Central memory CD8-positive, alpha-beta T cell (primary cell): ENCODE data around the gene CLDN34.

ENCODE experiments used
- ATAC-seq: fragments of 150-1000 bp; cut with Tn5 transposase; replicated peaks from 2 replicates; pipeline ENCODE4 v1.10.0; 2022; ENCODE audit warnings: mild to moderate bottlenecking, moderate FRiP score, moderate number of reproducible peaks; ENCODE audit not compliant: poor library complexity, severe bottlenecking; ENCODE audit errors: extremely low read depth
- DNase-seq, 2 donors: peaks; one replicate each; pipeline ENCODE4 v3.0.0; 2021; ENCODE audit warnings: low spot score in 2 of 2
- H3K27ac Mint-ChIP-seq: one replicate; pipeline ENCODE4 v1.8.0; 2022; ENCODE audit warnings: low read depth, mild to moderate bottlenecking, moderate library complexity, mixed read lengths
- H3K27me3 Mint-ChIP-seq: one replicate; pipeline ENCODE4 v1.8.0; 2022; ENCODE audit warnings: mixed read lengths
- H3K36me3 Mint-ChIP-seq: one replicate; pipeline ENCODE4 v1.8.0; 2022; ENCODE audit warnings: mild to moderate bottlenecking, moderate library complexity, mixed read lengths; ENCODE audit not compliant: insufficient read depth
- H3K4me1 Mint-ChIP-seq: one replicate; pipeline ENCODE4 v1.8.0; 2022; ENCODE audit warnings: mixed read lengths
- H3K4me3 Mint-ChIP-seq: one replicate; pipeline ENCODE4 v1.8.0; 2022; ENCODE audit warnings: mild to moderate bottlenecking, moderate library complexity, mixed read lengths
- H3K9me3 Mint-ChIP-seq: one replicate; pipeline ENCODE4 v1.8.0; 2022; ENCODE audit warnings: mixed read lengths

CLDN34 gene, protein sequence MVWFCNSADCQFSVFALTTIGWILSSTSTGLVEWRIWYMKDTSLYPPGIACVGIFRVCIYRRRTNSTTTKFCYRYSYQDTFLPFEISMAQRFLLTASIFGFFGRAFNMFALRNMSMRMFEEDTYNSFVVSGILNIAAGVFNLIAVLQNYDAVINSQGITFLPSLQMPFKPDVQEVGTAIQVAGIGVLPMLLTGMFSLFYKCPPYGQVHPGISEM

DNA sequence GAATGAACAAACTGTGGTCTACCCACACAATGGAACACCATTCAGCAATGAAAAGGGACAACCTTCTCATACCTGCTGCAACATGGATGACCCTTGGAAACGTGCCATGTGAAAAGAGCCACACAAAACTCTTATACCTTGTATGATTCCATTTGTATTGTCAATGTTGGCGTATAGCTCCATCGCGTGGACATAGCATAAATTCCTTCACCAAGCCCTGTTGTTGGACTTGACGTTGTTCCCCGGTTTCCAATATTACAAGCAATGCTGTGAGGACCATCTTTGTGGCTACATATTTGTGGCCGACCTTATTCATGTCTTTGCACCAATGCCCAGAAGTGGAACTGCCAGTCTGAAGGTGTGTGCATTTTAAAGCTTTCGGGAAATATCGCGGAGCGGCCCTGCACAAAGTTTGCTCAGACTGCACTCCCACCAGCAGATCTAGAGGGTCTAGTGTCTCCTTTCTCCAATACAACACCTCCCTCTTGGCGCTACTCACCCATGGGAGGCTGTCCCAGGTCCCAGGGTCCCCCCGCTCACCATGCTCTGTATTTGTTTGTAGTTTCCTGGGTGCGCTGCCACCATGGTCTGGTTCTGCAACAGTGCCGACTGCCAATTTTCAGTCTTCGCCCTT, at the start of gene CLDN34:
Gene CLDN34, plus strand, starts transcription at position 584 of the 634 bp plus-strand sequence. Its CDS starts 0 bp downstream, at position 584.
- Mint-ChIP-seq H3K4me3 (no peak within 1 kb of the TSS), H3K27ac (no peak within 1 kb of the TSS)

DNA sequence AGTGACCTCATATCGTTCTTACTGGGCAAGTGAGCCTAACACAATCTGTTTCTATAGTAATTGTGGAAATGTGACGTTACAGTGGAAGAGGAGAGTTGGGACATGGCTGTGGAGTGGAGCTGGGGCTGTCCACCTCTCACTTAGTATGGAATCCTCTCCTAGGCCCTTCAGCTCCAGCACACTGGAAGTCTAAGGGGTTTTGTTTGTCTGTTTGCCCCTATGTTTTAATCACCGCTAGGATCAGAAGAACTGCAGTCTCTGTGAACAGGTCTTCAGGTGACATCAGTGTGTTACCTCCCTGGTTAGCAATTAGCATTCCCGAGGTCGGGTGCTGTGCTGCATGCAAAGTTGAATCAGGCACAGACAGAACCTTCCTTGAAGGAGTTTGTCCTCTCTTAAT, 49.3 kb upstream of the CLDN34 start:
- H3K27me3 Mint-ChIP-seq, result peaks cover 19% of the 10 kb centered on the region
- H3K9me3 Mint-ChIP-seq, result no peaks in the 10 kb centered on the region
- no peaks in the 10 kb centered on the region for H3K4me1 Mint-ChIP-seq
- no peaks in the 10 kb centered on the region for H3K36me3 Mint-ChIP-seq
- ATAC-seq, result no peak
- no peak overlapping the region for H3K4me3 Mint-ChIP-seq
- no peak overlapping the region for H3K27ac Mint-ChIP-seq
- no peak for DNase-seq

More for the DNA sequence above, at the start of gene CLDN34:
- DNase-seq, result no peak
- Mint-ChIP-seq H3K9me3 (no peaks in the 10 kb centered on the region), H3K36me3 (no peaks in the 10 kb centered on the region), H3K27me3 (no peaks in the 10 kb centered on the region), H3K4me1 (no peaks in the 10 kb centered on the region)
- ATAC-seq, result no peak

DNA sequence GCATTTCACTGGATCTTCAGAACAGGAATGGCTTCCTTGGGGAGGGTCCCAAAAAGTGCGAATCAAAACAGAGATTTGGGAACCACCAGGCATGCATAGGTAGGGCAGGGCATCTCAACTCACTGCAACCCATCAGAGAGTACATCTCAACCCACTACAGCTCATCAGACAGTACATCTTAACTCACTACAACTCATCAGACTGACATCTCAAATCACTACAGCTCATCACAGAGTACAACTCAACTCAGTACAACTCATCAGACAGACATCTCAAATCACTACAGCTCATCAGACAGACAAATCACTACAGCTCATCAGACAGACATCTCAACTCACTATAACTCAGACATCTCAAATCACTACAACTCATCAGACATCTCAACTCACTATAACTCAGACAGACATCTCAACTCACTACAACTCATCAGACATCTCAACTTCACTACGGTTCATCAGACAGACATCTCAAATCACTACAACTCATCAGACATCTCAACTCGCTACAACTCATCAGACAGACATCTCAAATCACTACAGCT, 47.5 kb upstream of the CLDN34 start:
- DNase-seq (no peak), ATAC-seq (no peak)
- Mint-ChIP-seq H3K4me3 (no peak overlapping the region), H3K4me1 (no peaks in the 10 kb centered on the region), H3K27ac (no peak overlapping the region), H3K36me3 (no peaks in the 10 kb centered on the region), H3K9me3 (no peaks in the 10 kb centered on the region), H3K27me3 (peaks cover 19% of the 10 kb centered on the region)

DNA sequence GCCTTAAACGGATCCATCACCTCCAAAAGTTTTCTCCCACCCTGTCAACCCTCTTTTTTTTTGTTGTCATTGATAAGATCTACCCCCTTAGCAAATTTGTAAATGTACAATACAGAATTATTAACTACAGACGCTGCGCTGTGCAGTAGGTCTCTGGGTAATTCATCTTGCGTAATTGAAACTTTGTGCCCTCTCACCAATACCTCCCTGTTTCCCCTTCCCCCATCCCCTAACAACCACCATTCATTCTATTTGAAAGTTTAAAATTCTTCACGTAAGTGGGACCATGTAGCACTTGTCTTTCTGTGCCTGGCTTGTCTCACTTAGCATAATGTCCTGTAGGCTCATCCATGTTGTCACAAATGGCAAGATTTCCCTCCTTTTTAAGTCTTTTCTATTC, 45.8 kb upstream of the CLDN34 start:
- Mint-ChIP-seq H3K4me3 (no peak overlapping the region), H3K4me1 (no peaks in the 10 kb centered on the region), H3K27me3 (peaks cover 19% of the 10 kb centered on the region), H3K27ac (no peak overlapping the region), H3K36me3 (no peaks in the 10 kb centered on the region), H3K9me3 (no peaks in the 10 kb centered on the region)
- DNase-seq (no peak), ATAC-seq (no peak)

DNA sequence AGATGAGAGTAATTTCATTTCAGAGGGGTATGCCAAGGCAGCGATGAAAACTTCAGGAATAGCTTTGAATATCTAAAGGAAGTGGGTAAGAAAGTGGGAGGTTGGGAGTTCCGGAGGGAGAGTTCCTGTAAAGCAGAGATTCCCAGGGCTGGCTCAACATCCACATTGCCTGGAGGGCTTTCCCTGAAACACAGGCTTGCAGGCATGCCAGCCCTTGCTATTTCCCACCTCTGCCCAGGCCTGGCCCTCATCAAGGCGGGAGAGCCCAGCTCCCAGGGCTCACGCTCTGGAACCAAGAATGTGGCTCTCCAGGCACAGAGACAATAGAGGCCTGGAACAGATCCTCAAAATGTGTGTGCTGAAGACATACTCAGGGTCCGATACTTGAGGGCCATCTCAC, 43.8 kb upstream of the CLDN34 start:
- ATAC-seq (no peak), DNase-seq (no peak)
- H3K27me3 Mint-ChIP-seq, result peaks cover 10% of the 10 kb centered on the region
- no peaks in the 10 kb centered on the region for H3K4me1 Mint-ChIP-seq
- no peaks in the 10 kb centered on the region for H3K9me3 Mint-ChIP-seq
- H3K27ac Mint-ChIP-seq, result no peak overlapping the region
- H3K4me3 Mint-ChIP-seq, result no peak overlapping the region
- no peaks in the 10 kb centered on the region for H3K36me3 Mint-ChIP-seq

DNA sequence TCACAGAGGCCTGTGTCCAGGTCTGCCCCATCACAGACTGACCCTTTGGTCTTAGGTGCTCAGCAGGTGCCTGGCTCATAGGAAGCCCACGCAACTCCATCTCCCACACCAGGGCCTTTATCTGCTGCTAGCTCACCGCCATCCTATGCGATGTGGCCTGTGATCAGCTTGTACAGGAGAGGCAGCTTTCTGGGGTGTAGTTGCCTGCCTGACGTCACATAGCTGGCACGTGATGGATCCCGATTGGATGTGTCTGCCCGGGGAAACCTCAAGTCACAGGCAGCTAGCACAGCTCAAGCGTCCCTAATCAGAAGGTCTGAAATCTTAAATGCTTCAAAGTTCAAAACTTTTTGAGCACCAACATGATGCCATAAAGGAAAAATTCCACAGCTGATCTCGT, 41.2 kb upstream of the CLDN34 start:
- Mint-ChIP-seq H3K27me3 (peaks cover 10% of the 10 kb centered on the region), H3K4me3 (no peak overlapping the region), H3K4me1 (no peaks in the 10 kb centered on the region), H3K27ac (no peak overlapping the region), H3K36me3 (no peaks in the 10 kb centered on the region), H3K9me3 (no peaks in the 10 kb centered on the region)
- ATAC-seq, result no peak
- DNase-seq, result no peak

DNA sequence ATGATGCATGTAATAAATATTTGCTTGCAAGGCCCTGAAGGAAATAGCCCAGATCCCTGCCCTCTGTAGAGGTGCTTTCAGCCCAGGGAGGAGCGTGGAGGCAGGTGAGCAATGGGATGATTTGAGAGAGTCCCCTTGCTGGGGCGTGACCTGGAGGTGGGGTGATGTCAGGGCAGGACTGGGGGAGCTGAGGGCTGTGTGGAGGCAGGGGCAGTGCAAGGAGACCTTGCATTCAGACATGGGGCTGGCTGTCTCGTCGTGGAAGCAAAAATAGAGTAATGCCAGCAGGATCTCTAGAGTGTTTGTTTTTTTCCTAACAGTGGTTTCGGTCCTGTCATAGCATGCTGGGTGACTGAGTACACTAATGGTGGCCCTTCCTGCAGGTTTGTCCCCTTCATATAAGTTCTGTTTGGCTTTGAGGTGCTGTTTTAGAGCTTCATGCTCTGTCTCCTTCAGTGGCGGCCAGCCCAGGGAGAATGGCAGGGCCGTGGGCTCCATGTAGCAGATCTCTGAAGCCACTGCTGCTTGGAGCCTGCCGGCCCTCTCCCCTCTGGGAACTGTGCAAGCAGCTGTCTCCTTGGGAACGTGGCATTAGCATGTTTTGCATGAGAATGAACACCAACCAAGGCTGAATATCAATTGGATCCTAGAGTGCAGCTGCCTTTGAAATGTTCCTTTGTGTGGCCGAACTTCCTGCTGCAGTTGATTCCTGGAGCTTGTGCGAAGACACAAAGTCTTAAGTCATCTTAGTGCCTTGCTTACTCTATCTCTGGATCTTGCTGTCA, 39.3 kb upstream of the CLDN34 start:
- Mint-ChIP-seq H3K27ac (no peak overlapping the region), H3K9me3 (no peaks in the 10 kb centered on the region), H3K36me3 (no peaks in the 10 kb centered on the region)

DNA sequence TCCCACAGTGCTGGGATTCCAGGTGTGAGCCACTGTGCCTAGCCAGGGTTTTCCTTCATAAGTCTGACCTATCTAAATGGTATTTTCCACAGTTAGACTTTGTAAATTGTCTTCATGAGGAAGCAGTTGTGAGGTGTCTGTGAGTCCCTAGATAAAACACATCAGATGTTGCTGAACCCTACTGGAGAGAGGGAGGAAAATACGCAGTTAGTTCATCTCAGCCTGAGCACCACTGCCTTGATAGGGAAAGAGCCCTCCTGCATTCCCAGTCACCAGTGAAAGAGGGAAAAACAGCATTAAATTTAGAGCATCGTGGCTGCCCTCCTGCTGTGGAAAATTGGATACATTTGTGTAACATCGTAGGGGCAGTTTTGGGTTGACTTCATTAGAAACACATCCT, 31.7 kb upstream of the CLDN34 start:
- ATAC-seq, result no peak
- no peak overlapping the region for H3K27ac Mint-ChIP-seq
- H3K4me1 Mint-ChIP-seq, result no peaks in the 10 kb centered on the region
- H3K27me3 Mint-ChIP-seq, result no peaks in the 10 kb centered on the region
- H3K36me3 Mint-ChIP-seq, result no peaks in the 10 kb centered on the region
- no peaks in the 10 kb centered on the region for H3K9me3 Mint-ChIP-seq
- no peak for DNase-seq
- no peak overlapping the region for H3K4me3 Mint-ChIP-seq

More for the DNA sequence above, 39.3 kb upstream of the CLDN34 start:
- H3K27me3 Mint-ChIP-seq, result no peaks in the 10 kb centered on the region
- H3K4me1 Mint-ChIP-seq, result no peaks in the 10 kb centered on the region
- no peak overlapping the region for H3K4me3 Mint-ChIP-seq
- DNase-seq (no peak), ATAC-seq (no peak)

DNA sequence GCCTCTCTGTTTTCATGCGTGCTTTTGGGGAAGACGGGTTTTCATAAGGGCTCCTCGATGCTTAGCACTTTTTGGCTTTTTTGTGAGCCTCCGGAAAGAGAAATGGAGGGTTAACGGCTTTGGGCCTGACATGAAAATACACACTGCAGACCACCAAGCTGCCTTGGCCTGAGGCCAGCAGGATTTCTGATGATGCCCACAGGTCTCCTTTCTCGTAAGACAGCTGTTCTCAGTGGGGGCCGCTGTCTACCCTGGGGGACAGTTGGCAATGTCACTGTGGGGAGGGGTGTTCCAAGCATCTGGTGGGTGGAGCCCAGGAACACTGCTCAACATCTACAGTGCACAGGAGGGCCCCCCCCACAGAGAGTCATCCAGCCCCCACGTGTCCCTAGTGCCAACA, 29.4 kb upstream of the CLDN34 start:
- Mint-ChIP-seq H3K27me3 (no peaks in the 10 kb centered on the region), H3K4me3 (no peak overlapping the region), H3K4me1 (peaks cover 9% of the 10 kb centered on the region), H3K27ac (no peak overlapping the region), H3K9me3 (no peaks in the 10 kb centered on the region), H3K36me3 (peaks cover 5% of the 10 kb centered on the region)
- DNase-seq (no peak), ATAC-seq (no peak)

DNA sequence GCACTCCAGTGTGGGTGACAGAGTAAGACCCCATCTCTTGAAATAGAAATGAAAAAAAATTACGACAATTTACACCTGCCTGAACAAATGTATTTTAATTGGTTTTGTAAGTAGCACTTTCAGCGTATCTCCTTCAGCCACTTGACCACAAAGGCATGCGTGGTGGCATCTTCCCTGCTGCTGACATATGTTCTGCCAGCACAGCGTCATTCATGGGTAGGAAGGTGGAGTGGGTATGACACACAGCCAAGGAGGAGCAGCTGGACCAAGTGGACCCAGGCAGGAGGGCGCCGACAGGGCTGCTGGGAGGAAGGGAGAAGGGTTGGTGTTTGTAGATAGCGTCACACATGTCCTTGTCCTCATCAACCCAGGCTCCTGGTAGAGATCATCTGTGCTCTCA, 28.6 kb upstream of the CLDN34 start:
- DNase-seq, result no peak
- H3K9me3 Mint-ChIP-seq, result no peaks in the 10 kb centered on the region
- no peak for ATAC-seq
- H3K36me3 Mint-ChIP-seq, result peaks cover 5% of the 10 kb centered on the region
- peaks cover 9% of the 10 kb centered on the region for H3K4me1 Mint-ChIP-seq
- H3K27ac Mint-ChIP-seq, result no peak overlapping the region
- H3K4me3 Mint-ChIP-seq, result no peak overlapping the region
- no peaks in the 10 kb centered on the region for H3K27me3 Mint-ChIP-seq

DNA sequence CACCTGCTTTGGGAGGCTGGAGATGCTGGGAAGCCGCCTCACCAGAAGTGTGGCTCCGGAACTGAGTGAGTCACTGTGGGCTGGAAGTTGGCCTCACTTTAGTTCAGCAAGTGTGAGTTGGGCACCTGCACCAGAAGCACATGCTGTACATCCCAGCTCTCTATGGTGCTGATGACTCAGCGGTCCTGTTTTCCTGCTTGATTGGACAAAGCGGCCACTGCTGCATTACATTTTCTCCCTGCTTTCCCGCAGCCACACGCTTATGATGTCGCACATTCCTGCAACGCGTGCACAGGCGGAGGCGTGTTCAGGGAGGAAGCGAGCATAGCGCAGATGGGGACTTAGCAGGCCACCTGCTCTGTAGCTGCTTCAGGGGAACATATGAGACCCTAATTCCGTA, 26.7 kb upstream of the CLDN34 start:
- no peaks in the 10 kb centered on the region for H3K27me3 Mint-ChIP-seq
- ATAC-seq (no peak), DNase-seq (no peak)
- H3K27ac Mint-ChIP-seq, result no peak overlapping the region
- H3K4me1 Mint-ChIP-seq, result peaks cover 9% of the 10 kb centered on the region
- H3K9me3 Mint-ChIP-seq, result no peaks in the 10 kb centered on the region
- H3K4me3 Mint-ChIP-seq, result peak overlapping the region; percentile 34
- peaks cover 5% of the 10 kb centered on the region for H3K36me3 Mint-ChIP-seq

DNA sequence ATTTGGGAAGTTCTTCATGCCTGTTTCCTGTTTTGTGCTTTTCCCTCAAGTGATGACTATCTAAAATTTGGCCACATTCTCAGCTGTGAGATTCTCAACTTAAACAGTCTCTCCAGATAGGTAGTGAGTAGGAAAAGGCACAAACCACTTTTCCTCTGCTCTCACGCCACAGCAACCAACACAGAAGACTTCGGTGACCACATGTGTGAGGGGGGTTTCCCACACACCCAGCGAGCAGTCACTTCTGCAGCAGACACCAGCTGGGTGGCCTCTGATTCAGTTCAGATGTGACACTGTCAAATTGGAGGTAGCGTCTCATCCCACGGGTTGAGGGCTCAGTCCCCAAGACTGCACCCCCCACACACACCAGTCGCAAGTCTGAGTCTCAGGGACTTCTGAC, 25.1 kb upstream of the CLDN34 start:
- H3K9me3 Mint-ChIP-seq, result no peaks in the 10 kb centered on the region
- DNase-seq (peak in 1 of 2 donors; percentile 25), ATAC-seq (peak; percentile 78)
- no peak overlapping the region for H3K27ac Mint-ChIP-seq
- peak overlapping the region; percentile 63 for H3K4me3 Mint-ChIP-seq
- H3K36me3 Mint-ChIP-seq, result peaks cover 5% of the 10 kb centered on the region
- peaks cover 9% of the 10 kb centered on the region for H3K4me1 Mint-ChIP-seq
- no peaks in the 10 kb centered on the region for H3K27me3 Mint-ChIP-seq

DNA sequence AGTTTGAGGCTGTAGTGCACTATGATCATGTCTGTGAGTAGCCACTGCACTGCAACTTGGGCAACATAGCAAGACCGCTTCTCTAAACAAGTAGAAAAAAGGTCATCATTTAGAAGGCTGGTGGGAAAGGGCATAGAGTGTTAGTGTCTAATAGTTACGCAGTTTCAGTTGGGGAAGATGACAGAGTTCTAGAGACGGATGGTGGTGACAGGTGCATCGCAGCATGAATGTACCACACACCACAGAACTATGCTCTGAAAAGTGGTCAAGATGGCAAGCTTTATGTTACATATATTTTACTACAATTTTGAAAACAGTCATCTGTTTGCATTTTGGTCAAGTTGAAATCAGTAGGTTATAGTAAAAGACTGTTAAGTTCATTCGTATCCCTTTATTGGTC, 23.7 kb upstream of the CLDN34 start:
- no peak overlapping the region for H3K27ac Mint-ChIP-seq
- no peak overlapping the region for H3K4me3 Mint-ChIP-seq
- no peaks in the 10 kb centered on the region for H3K27me3 Mint-ChIP-seq

More for the DNA sequence above, 23.7 kb upstream of the CLDN34 start:
- Mint-ChIP-seq H3K4me1 (peaks cover 9% of the 10 kb centered on the region), H3K36me3 (peaks cover 5% of the 10 kb centered on the region), H3K9me3 (no peaks in the 10 kb centered on the region)
- ATAC-seq, result no peak
- no peak for DNase-seq
